Liver (tissue), 9 donors: ENCODE measurements around the gene CYP24A1. TPM values are rescaled to one million over a fixed set of nuclear protein-coding genes. Genes with fewer than 3 reads are reported as not detected.

Source experiments
- DNase-seq: peaks from one replicate; pipeline ENCODE4 v3.0.0-alpha.2; 2017; ENCODE audit warnings: low spot score
- H3K27ac ChIP-seq, 2 donors: one replicate each; pipeline ENCODE4 v1.7.0; 2013; ENCODE audit warnings: inconsistent platforms in 2 of 2, low read length in 2 of 2, control low read depth in 1 of 2, low read depth in 1 of 2, mild to moderate bottlenecking in 1 of 2
- H3K27me3 ChIP-seq, 4 donors: one replicate each; pipeline versions ENCODE4 v1.6.1 to v1.7.0; 2013; ENCODE audit warnings: low read length in 3 of 4, inconsistent platforms in 1 of 4, mild to moderate bottlenecking in 1 of 4, moderate library complexity in 1 of 4; ENCODE audit not compliant: control insufficient read depth in 4 of 4, insufficient read depth in 4 of 4
- H3K36me3 ChIP-seq, 4 donors: one replicate each; pipeline versions ENCODE4 v1.6.1 to v1.7.0; 2013; ENCODE audit warnings: low read length in 3 of 4, mild to moderate bottlenecking in 3 of 4, low read depth in 1 of 4, moderate library complexity in 1 of 4; ENCODE audit not compliant: control insufficient read depth in 4 of 4, insufficient read depth in 3 of 4
- H3K4me1 ChIP-seq, 4 donors: one replicate each; pipeline versions ENCODE4 v1.6.1 to v1.7.0; 2013; ENCODE audit warnings: low read length in 3 of 4, mild to moderate bottlenecking in 3 of 4, moderate library complexity in 1 of 4; ENCODE audit not compliant: control insufficient read depth in 4 of 4, insufficient read depth in 4 of 4
- H3K4me3 ChIP-seq, 3 donors: one replicate each; pipeline versions ENCODE4 v1.6.1 to v1.7.0; 2013; ENCODE audit warnings: low read length in 3 of 3, control low read depth in 1 of 3, low read depth in 1 of 3, mild to moderate bottlenecking in 1 of 3
- H3K9ac ChIP-seq, 2 donors: one replicate each; pipeline ENCODE4 v1.7.0; 2013; ENCODE audit warnings: low read length in 2 of 2, mild to moderate bottlenecking in 2 of 2, moderate library complexity in 2 of 2, control low read depth in 1 of 2, low read depth in 1 of 2
- H3K9me3 ChIP-seq, 4 donors: one replicate each; pipeline versions ENCODE4 v1.6.1 to v1.7.0; 2013; ENCODE audit warnings: low read length in 3 of 4; ENCODE audit not compliant: control insufficient read depth in 4 of 4
- ATF3 ChIP-seq: IDR thresholded peaks from 2 replicates; pipeline ENCODE4 v1.6.1; 2016; ENCODE audit warnings: antibody characterized with exemption
- EGR1 ChIP-seq, 2 donors: IDR thresholded peaks; 2 replicates each; pipeline ENCODE4 v1.6.1; 2016 to 2018; ENCODE audit warnings: antibody characterized with exemption in 2 of 2, low read depth in 2 of 2
- FOXA1 ChIP-seq: IDR thresholded peaks from 2 replicates; pipeline ENCODE4 v1.6.1; 2016; ENCODE audit warnings: antibody characterized with exemption
- FOXA2 ChIP-seq: IDR thresholded peaks from 2 replicates; pipeline ENCODE4 v1.6.1; 2016; ENCODE audit warnings: antibody characterized with exemption
- HNF4A ChIP-seq, 2 donors: conservative IDR thresholded peaks; 2 replicates each; pipeline ENCODE4 v1.6.1; 2016; ENCODE audit warnings: antibody characterized with exemption in 2 of 2, mild to moderate bottlenecking in 2 of 2
- JUND ChIP-seq, 2 donors: IDR thresholded peaks; 2 replicates each; pipeline ENCODE4 v1.6.1; 2016; ENCODE audit warnings: antibody characterized with exemption in 2 of 2
- RAD21 ChIP-seq, 2 donors: IDR thresholded peaks; 2 replicates each; pipeline ENCODE4 v1.6.1; 2016; ENCODE audit warnings: antibody characterized with exemption in 2 of 2, mild to moderate bottlenecking in 2 of 2
- REST ChIP-seq: IDR thresholded peaks from 2 replicates; pipeline ENCODE4 v1.6.1; 2016; ENCODE audit warnings: antibody characterized with exemption, mild to moderate bottlenecking
- TAF1 ChIP-seq: conservative IDR thresholded peaks from 2 replicates; pipeline ENCODE4 v1.6.1; 2016; ENCODE audit warnings: antibody characterized with exemption, mild to moderate bottlenecking
- ZBTB33 ChIP-seq: IDR thresholded peaks from 2 replicates; pipeline ENCODE4 v1.6.1; 2016; ENCODE audit warnings: antibody characterized with exemption
- WGBS: extraction: QIAGEN DNeasy Blood & Tissue Kit; methylation state at CpG from one replicate; pipeline ENCODE4 v1.1.7; 2013; 5-methylcytosine and 5-hydroxymethylcytosine counted together
- polyA plus RNA-seq, 2 donors: library from polyadenylated mRNA; stranded (reverse) in 1 of 2; unstranded in 1 of 2; fragments of 200-250 nt in 1 of 2; fragments of >200 nt in 1 of 2; fragmentation: Nextera tagmentation in 1 of 2; extraction: Ambion mirVana in 1 of 2; gene quantifications; one replicate each; pipeline versions ENCODE4 v1.2.1 to v1.2.3, GENCODE V29; 2013 to 2015
- total RNA-seq, 2 donors: library from RNA; depleted of rRNA; stranded (reverse); fragments of >200 nt; gene quantifications; one replicate each; pipeline ENCODE4 v1.2.3, GENCODE V29; 2014
- donor health status: healthy.
- donor health status: healthy.
- donor health status: healthy.
- donor health status: healthy.
- donor health status: healthy.

Gene CYP24A1
- total and polyA plus RNA-seq, 4 donors, result not detected

GRCh38 chr20:54137115-54137514, 36.7 kb downstream of the CYP24A1 start:
- no peaks in the 10 kb centered on the region for H3K36me3 ChIP-seq
- no peaks in the 10 kb centered on the region for H3K27me3 ChIP-seq
- no peak for TF ChIP-seq ZBTB33
- TF ChIP-seq ATF3, result no peak
- no peak for TF ChIP-seq FOXA2
- no peak overlapping the region for H3K9ac ChIP-seq
- 87% methylated on average over 5 of the region's 5 CpGs for WGBS
- H3K9me3 ChIP-seq, result peaks cover 0 to 1% (median 0%) of the 10 kb centered on the region in 4 donors
- no peak overlapping the region for H3K4me3 ChIP-seq
- DNase-seq, result no peak
- H3K4me1 ChIP-seq, result peaks cover 0 to 6% (median 0%) of the 10 kb centered on the region in 4 donors
- H3K27ac ChIP-seq, result no peak overlapping the region

- no peak overlapping the region for H3K9ac ChIP-seq
- H3K36me3 ChIP-seq, result no peaks in the 10 kb centered on the region
- no peak for DNase-seq
- 98% methylated on average over 2 of the region's 2 CpGs for WGBS
- no peak for TF ChIP-seq REST
- TF ChIP-seq JUND (IDR thresholded peaks at IDR 0.05), result no peak
- TF ChIP-seq HNF4A (conservative IDR thresholded peaks at IDR 0.05), result no peak
- TF ChIP-seq ZBTB33, result no peak
- no peak for TF ChIP-seq FOXA1
- no peak for TF ChIP-seq RAD21 (IDR thresholded peaks at IDR 0.05)
- no peak for TF ChIP-seq TAF1
- no peak for TF ChIP-seq EGR1 (IDR thresholded peaks at IDR 0.05; ENCODE audit: low read depth in 2 of 2)
- H3K9me3 ChIP-seq, result no peaks in the 10 kb centered on the region
- no peak overlapping the region for H3K4me3 ChIP-seq
- no peaks in the 10 kb centered on the region for H3K27me3 ChIP-seq
- H3K27ac ChIP-seq, result no peak overlapping the region
- H3K4me1 ChIP-seq, result peaks cover 0 to 6% (median 0%) of the 10 kb centered on the region in 4 donors
Measured at GRCh38 chr20:54134445-54135220, 39.2 kb downstream of the CYP24A1 start.
